ENCODE results near the gene PPIF. TPM values are rescaled to one million over a fixed set of nuclear protein-coding genes. Genes with fewer than 3 reads are reported as not detected.
A peak's percentile ranks its signal among the peaks of the same experiment; 100 is the strongest.

The PPIF gene
- total RNA-seq, 1 donor from 2014 or later, result 5.8 TPM

DNA sequence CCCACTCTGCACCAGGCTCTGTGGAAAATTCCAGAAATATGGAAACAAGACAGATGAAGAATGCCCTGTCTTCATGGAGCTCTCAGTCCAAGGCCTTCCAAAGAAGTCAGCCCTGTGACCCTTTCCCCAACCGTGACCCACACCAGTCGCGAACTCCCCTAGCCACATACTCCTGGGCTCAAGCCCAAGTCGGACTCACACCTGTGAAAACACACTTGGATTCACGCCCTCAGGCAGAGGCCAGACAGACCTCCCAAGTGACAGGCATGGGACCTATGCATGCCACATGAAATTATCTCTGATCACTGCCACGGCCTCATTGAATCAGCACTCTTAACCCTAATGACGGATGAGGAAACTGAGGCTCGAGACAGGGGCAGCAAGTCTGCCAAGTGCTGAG lies 55.7 kb downstream of the PPIF start:
- DNase-seq, result no peak

GRCh38 chr10:79403441-79404230 lies 56.4 kb downstream of the PPIF start:
- peak; percentile 58 for DNase-seq

GRCh38 chr10:79404231-79404609 lies 57.0 kb downstream of the PPIF start:
- no peak for DNase-seq

GRCh38 chr10:79404690-79405131 lies 57.4 kb downstream of the PPIF start:
- no peak for DNase-seq

Other genes with a start within 250 kb of the PPIF start
- 6.2 TPM for gene ZCCHC24, start 98.2 kb downstream of the PPIF start, total RNA-seq
- gene EIF5AL1, start 165.1 kb downstream of the PPIF start, total RNA-seq, result 0.16 TPM
- not detected for gene SFTPA2, start 212.9 kb downstream of the PPIF start, total RNA-seq